HepG2 (cell line): Measurements from ENCODE around the gene CNTD1. TPM values are rescaled to one million over a fixed set of nuclear protein-coding genes. Genes with fewer than 3 reads are reported as not detected.
A peak's percentile ranks its signal among the peaks of the same experiment; 100 is the strongest.

Experiments used
- BCL6 ChIP-seq: IDR thresholded peaks from 2 replicates; pipeline ENCODE4 v1.6.1; 2016; ENCODE audit warnings: missing genetic modification reagents, missing compliant biosample characterization
- BRD4 ChIP-seq: sonication (generic); formaldehyde crosslinking; IDR thresholded peaks from 2 replicates; pipeline ENCODE4 v1.4.0; 2020; ENCODE audit warnings: missing genetic modification reagents
- CREM ChIP-seq, 2 experiments: sonication (generic) in 1 of 2; formaldehyde crosslinking in 1 of 2; IDR thresholded peaks; 2 replicates each; pipeline versions ENCODE4 v1.4.0 to v1.6.1; 2016 to 2020; ENCODE audit warnings: antibody characterized with exemption in 1 of 2, mild to moderate bottlenecking in 1 of 2, missing genetic modification reagents in 1 of 2
- ELF1 ChIP-seq: sonication (generic); formaldehyde crosslinking; IDR thresholded peaks from 2 replicates; pipeline ENCODE4 v1.4.0; 2020; ENCODE audit warnings: missing genetic modification reagents
- HDAC6 ChIP-seq: fragments of 200-600 bp; sonication (generic); IDR thresholded peaks from 2 replicates; pipeline ENCODE4 v1.7.0; 2017; ENCODE audit warnings: mild to moderate bottlenecking, antibody characterized with exemption, low read length, low read depth
- MAZ ChIP-seq, 2 experiments: sonication (generic) in 1 of 2; formaldehyde crosslinking in 1 of 2; IDR thresholded peaks; 2 replicates each; pipeline versions ENCODE4 v1.5.0 to v1.6.1; 2012 to 2020; ENCODE audit warnings: low read depth in 2 of 2, mild to moderate bottlenecking in 2 of 2, borderline replicate concordance in 1 of 2, improper control_type of control experiment in 1 of 2, low read length in 1 of 2, missing genetic modification reagents in 1 of 2, moderate library complexity in 1 of 2
- MZF1 ChIP-seq: sonication (generic); formaldehyde crosslinking; IDR thresholded peaks from 2 replicates; pipeline ENCODE4 v1.8.1; 2023; ENCODE audit warnings: mild to moderate bottlenecking, missing genetic modification reagents, borderline replicate concordance
- NCOA5 ChIP-seq: sonication (generic); formaldehyde crosslinking; IDR thresholded peaks from 2 replicates; pipeline ENCODE4 v1.4.0; 2020; ENCODE audit warnings: missing genetic modification reagents
- PHF8 ChIP-seq: sonication (generic); formaldehyde crosslinking; IDR thresholded peaks from 2 replicates; pipeline ENCODE4 v1.5.0; 2020; ENCODE audit warnings: missing genetic modification reagents
- PTBP1 ChIP-seq: fragments of 200-400 bp; formaldehyde crosslinking; IDR thresholded peaks from 2 replicates; pipeline ENCODE4 v1.6.1; 2018; ENCODE audit warnings: low read length, low read depth; ENCODE audit not compliant: poor library complexity, severe bottlenecking
- ZBTB4 ChIP-seq: sonication (generic); formaldehyde crosslinking; IDR thresholded peaks from 2 replicates; pipeline ENCODE4 v1.4.0; 2020; ENCODE audit warnings: missing genetic modification reagents, mild to moderate bottlenecking, borderline replicate concordance
- ZNF160 ChIP-seq: sonication (generic); formaldehyde crosslinking; IDR thresholded peaks from 2 replicates; pipeline ENCODE4 v1.8.0; 2022; ENCODE audit warnings: mild to moderate bottlenecking, inconsistent platforms, missing genetic modification reagents
- ZNF180 ChIP-seq: sonication (generic); formaldehyde crosslinking; IDR thresholded peaks from 2 replicates; pipeline ENCODE4 v1.4.0; 2020; ENCODE audit warnings: low read depth, missing genetic modification reagents, borderline replicate concordance
- ZNF33B ChIP-seq: sonication (generic); formaldehyde crosslinking; IDR thresholded peaks from 2 replicates; pipeline ENCODE4 v1.5.1; 2020; ENCODE audit warnings: mild to moderate bottlenecking, missing genetic modification reagents
- ZNF652 ChIP-seq: IDR thresholded peaks from 2 replicates; pipeline ENCODE4 v1.6.1; 2016; ENCODE audit warnings: low read depth, borderline replicate concordance
- ZNF773 ChIP-seq: sonication (generic); formaldehyde crosslinking; IDR thresholded peaks from 2 replicates; pipeline ENCODE4 v1.4.0; 2020; ENCODE audit warnings: missing genetic modification reagents, borderline replicate concordance
- polyA plus RNA-seq, 8 experiments: library from polyadenylated mRNA; depleted of rRNA in 3 of 8; stranded (reverse) in 7 of 8; unstranded in 1 of 8; fragments of >200 nt; fragmentation: Illumina TruSeq in 4 of 8; extraction: Trizol in 4 of 8; gene quantifications; 2 replicates each; pipeline versions ENCODE4 v1.2.1 to v1.2.3, GENCODE V29; 2011 to 2016; ENCODE audit warnings: low read depth in 4 of 8, missing spikeins in 1 of 8, mixed read lengths in 1 of 8; ENCODE audit not compliant: insufficient read depth in 1 of 8
- total RNA-seq, 5 experiments: library from RNA; depleted of rRNA; stranded (reverse); fragments of >200 nt; fragmentation: Illumina TruSeq; extraction: Trizol; gene quantifications; 2 replicates each; pipeline ENCODE4 v1.2.3, GENCODE V29; 2016; ENCODE audit warnings: low read depth in 1 of 5
- TF ChIP-seq, protein P1 (sequence below): sonication (generic); formaldehyde crosslinking; IDR thresholded peaks from 2 replicates; pipeline ENCODE4 v1.4.0; 2020; ENCODE audit warnings: missing genetic modification reagents
- TF ChIP-seq, protein P2 (sequence below): sonication (generic); formaldehyde crosslinking; IDR thresholded peaks from 2 replicates; pipeline ENCODE4 v1.5.0; 2020; ENCODE audit warnings: mild to moderate bottlenecking, missing genetic modification reagents

Gene CNTD1
- total and polyA plus RNA-seq, 2 of the 13 experiments (the other 11 are each of a cell fraction or from before 2014, with no cell fraction given): 0.11 to 0.15 TPM

DNA sequence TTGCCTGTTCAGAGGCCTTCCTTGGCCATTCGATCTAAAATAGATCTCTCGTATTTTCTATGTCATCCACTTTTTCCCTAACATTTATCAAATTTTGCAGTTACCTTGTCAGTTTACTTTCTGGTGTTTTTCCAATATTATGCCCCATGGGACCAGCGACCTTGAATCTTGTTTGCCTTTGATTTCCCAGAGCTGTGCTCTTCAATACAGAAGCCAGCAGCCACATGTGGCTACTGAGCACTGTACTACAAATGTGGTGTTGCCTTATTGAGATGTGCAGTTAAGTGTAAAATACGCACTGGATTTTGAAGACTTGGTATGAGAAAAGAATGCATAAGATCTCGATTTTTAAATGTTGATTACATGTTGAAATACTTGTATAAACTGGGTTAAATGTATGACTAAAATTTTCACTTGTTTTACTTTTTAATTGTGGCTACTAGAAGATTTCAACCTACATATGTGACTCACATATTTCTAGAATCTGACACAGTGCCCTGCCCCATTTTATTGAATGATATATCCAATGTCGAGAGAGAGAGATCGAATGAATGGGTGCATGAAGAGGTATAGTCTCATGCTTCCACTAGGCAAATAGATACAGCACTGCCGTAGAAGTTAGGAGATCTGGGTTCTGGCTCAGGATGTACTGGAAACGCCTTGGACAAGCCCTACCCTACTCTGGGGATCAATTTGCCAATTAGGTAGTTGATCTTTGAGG lies 33.7 kb downstream of the CNTD1 start (continued):
- TF ChIP-seq ZBTB4 (CRISPR knock-in tag) (no peak), ELF1 (CRISPR knock-in tag) (0 out of 2 replicates have a peak, but pooled peaks have one; percentile 34), BCL6 (CRISPR knock-in tag) (peak; percentile 16; the same call in 1 of the 2 replicates), MAZ (IDR thresholded peaks at IDR 0.05; ENCODE audit: borderline replicate concordance, low read depth, low read length) (no peak), MAZ (CRISPR knock-in tag; IDR thresholded peaks at IDR 0.05; ENCODE audit: low read depth) (0 out of 2 replicates have a peak, but pooled peaks have one; percentile 19), PTBP1 (no peak), CREM (IDR thresholded peaks at IDR 0.05) (no peak), CREM (CRISPR knock-in tag; IDR thresholded peaks at IDR 0.05) (no peak), MZF1 (CRISPR knock-in tag) (no peak), HDAC6 (no peak), NCOA5 (no peak), PHF8 (CRISPR knock-in tag) (no peak), ZNF160 (no peak), ZNF33B (CRISPR knock-in tag) (0 out of 2 replicates have a peak, but pooled peaks have one; percentile 8), ZNF180 (no peak), ZNF773 (CRISPR knock-in tag) (no peak), ZNF652 (CRISPR knock-in tag) (peak; percentile 6; the same call in 1 of the 2 replicates), BRD4 (CRISPR knock-in tag) (no peak)
- TF ChIP-seq, protein P1, sequence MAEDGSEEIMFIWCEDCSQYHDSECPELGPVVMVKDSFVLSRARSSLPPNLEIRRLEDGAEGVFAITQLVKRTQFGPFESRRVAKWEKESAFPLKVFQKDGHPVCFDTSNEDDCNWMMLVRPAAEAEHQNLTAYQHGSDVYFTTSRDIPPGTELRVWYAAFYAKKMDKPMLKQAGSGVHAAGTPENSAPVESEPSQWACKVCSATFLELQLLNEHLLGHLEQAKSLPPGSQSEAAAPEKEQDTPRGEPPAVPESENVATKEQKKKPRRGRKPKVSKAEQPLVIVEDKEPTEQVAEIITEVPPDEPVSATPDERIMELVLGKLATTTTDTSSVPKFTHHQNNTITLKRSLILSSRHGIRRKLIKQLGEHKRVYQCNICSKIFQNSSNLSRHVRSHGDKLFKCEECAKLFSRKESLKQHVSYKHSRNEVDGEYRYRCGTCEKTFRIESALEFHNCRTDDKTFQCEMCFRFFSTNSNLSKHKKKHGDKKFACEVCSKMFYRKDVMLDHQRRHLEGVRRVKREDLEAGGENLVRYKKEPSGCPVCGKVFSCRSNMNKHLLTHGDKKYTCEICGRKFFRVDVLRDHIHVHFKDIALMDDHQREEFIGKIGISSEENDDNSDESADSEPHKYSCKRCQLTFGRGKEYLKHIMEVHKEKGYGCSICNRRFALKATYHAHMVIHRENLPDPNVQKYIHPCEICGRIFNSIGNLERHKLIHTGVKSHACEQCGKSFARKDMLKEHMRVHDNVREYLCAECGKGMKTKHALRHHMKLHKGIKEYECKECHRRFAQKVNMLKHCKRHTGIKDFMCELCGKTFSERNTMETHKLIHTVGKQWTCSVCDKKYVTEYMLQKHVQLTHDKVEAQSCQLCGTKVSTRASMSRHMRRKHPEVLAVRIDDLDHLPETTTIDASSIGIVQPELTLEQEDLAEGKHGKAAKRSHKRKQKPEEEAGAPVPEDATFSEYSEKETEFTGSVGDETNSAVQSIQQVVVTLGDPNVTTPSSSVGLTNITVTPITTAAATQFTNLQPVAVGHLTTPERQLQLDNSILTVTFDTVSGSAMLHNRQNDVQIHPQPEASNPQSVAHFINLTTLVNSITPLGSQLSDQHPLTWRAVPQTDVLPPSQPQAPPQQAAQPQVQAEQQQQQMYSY (CRISPR knock-in tag): peak; percentile 75; the same call in 1 of the 2 replicates
- TF ChIP-seq, protein P2, sequence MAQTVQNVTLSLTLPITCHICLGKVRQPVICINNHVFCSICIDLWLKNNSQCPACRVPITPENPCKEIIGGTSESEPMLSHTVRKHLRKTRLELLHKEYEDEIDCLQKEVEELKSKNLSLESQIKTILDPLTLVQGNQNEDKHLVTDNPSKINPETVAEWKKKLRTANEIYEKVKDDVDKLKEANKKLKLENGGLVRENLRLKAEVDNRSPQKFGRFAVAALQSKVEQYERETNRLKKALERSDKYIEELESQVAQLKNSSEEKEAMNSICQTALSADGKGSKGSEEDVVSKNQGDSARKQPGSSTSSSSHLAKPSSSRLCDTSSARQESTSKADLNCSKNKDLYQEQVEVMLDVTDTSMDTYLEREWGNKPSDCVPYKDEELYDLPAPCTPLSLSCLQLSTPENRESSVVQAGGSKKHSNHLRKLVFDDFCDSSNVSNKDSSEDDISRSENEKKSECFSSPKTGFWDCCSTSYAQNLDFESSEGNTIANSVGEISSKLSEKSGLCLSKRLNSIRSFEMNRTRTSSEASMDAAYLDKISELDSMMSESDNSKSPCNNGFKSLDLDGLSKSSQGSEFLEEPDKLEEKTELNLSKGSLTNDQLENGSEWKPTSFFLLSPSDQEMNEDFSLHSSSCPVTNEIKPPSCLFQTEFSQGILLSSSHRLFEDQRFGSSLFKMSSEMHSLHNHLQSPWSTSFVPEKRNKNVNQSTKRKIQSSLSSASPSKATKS (CRISPR knock-in tag): no peak
